C4-2B (cell line): Measurements from ENCODE around the gene CARHSP1.

Experiments used
- CTCF ChIP-seq: fragments of 450-650 bp; conservative IDR thresholded peaks from 2 replicates; pipeline ENCODE4 v1.5.1; 2017; ENCODE audit warnings: mild to moderate bottlenecking
- ZFX ChIP-seq: fragments of 450-650 bp; IDR thresholded peaks from 2 replicates; pipeline ENCODE4 v1.6.1; 2017

DNA sequence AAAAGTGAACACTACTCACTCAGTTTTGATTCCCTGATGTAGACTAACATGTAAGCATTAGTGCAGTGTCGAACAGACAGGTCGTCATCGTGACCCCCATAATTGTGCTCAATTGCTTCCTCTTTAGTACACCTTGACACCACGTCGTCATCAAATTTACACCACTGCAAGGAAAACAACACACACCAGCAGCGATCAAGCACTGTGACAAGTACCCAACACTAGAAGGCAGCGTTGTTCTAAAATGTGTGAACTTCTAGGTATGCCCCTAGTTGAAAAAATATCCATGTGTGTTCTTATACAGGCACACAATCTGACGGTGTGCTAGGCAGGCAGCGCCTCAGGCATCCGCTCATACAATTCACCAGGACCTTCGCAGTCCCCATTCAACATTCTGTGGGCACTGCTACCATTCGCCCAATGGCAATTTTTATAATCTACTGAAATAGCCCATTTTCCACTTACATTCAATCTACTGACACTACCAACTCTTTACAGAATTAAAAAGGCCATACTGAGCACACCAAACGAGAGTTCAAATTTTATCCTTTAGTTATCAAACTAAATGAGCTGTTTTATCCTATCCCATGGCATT, 36.5 kb upstream of the CARHSP1 start:
- TF ChIP-seq CTCF (peak; percentile 61), ZFX (no peak)
